Colonic mucosa (tissue), 4 donors: ENCODE data around the gene F7. TPM values are rescaled to one million over a fixed set of nuclear protein-coding genes. Genes with fewer than 3 reads are reported as not detected.

Experiments
- DNase-seq: peaks from one replicate; pipeline ENCODE4 v3.0.0-alpha.2; 2020
- H3K27ac ChIP-seq: fragments of 200-600 bp; one replicate; pipeline ENCODE4 v1.8.0; 2021
- H3K27me3 ChIP-seq: fragments of 200-600 bp; one replicate; pipeline ENCODE4 v1.8.0; 2021
- H3K36me3 ChIP-seq: fragments of 200-600 bp; one replicate; pipeline ENCODE4 v1.8.0; 2021
- H3K4me1 ChIP-seq: fragments of 200-600 bp; one replicate; pipeline ENCODE4 v1.8.0; 2021; ENCODE audit warnings: mild to moderate bottlenecking
- H3K4me3 ChIP-seq: fragments of 200-600 bp; one replicate; pipeline ENCODE4 v1.8.0; 2021
- H3K9ac ChIP-seq, 2 donors: one replicate each; pipeline ENCODE4 v1.7.0; 2013; ENCODE audit warnings: control low read depth in 2 of 2, low read depth in 2 of 2, low read length in 2 of 2
- H3K9me3 ChIP-seq: fragments of 200-600 bp; one replicate; pipeline ENCODE4 v1.8.0; 2021
- intact Hi-C: fragments of 100-400 bp; cut with DNase I; formaldehyde crosslinking; loops from one replicate; pipeline ENCODE4 v1.14.1; 2022
- total RNA-seq, 2 donors: library from RNA; stranded (reverse); fragmentation: NEBNext Ultra II Directional in 1 of 2; extraction: Animal tissue kit (Norgen Biotek cat#: 25700) in 1 of 2; gene quantifications; one replicate each; pipeline ENCODE4 v1.2.1, GENCODE V29; 2021
- TF ChIP-seq, protein P1 (sequence below): fragments of 200-600 bp; IDR thresholded peaks from one replicate; pipeline ENCODE4 v1.8.0; 2022; ENCODE audit warnings: antibody characterized with exemption, mild to moderate bottlenecking
- donor health status: healthy.
- donor health status: DM: no; HTN: no; CAD: no.
- donor health status: DM: no; HTN: no; CAD: no.

Gene F7
- total RNA-seq, 2 donors from 2014 or later: 0.11 to 0.12 TPM

GRCh38 chr13:113148940-113149503 lies 43.4 kb downstream of the F7 start:
- intact Hi-C loops: no loop called here
- TF ChIP-seq, protein P1, sequence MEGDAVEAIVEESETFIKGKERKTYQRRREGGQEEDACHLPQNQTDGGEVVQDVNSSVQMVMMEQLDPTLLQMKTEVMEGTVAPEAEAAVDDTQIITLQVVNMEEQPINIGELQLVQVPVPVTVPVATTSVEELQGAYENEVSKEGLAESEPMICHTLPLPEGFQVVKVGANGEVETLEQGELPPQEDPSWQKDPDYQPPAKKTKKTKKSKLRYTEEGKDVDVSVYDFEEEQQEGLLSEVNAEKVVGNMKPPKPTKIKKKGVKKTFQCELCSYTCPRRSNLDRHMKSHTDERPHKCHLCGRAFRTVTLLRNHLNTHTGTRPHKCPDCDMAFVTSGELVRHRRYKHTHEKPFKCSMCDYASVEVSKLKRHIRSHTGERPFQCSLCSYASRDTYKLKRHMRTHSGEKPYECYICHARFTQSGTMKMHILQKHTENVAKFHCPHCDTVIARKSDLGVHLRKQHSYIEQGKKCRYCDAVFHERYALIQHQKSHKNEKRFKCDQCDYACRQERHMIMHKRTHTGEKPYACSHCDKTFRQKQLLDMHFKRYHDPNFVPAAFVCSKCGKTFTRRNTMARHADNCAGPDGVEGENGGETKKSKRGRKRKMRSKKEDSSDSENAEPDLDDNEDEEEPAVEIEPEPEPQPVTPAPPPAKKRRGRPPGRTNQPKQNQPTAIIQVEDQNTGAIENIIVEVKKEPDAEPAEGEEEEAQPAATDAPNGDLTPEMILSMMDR: no peak
- Histone ChIP-seq H3K27ac (no peak overlapping the region), H3K36me3 (no peaks in the 10 kb centered on the region), H3K4me3 (no peak overlapping the region), H3K4me1 (peaks cover 5% of the 10 kb centered on the region), H3K9ac (no peak overlapping the region), H3K27me3 (no peaks in the 10 kb centered on the region), H3K9me3 (no peaks in the 10 kb centered on the region)
- DNase-seq: no peak

DNA sequence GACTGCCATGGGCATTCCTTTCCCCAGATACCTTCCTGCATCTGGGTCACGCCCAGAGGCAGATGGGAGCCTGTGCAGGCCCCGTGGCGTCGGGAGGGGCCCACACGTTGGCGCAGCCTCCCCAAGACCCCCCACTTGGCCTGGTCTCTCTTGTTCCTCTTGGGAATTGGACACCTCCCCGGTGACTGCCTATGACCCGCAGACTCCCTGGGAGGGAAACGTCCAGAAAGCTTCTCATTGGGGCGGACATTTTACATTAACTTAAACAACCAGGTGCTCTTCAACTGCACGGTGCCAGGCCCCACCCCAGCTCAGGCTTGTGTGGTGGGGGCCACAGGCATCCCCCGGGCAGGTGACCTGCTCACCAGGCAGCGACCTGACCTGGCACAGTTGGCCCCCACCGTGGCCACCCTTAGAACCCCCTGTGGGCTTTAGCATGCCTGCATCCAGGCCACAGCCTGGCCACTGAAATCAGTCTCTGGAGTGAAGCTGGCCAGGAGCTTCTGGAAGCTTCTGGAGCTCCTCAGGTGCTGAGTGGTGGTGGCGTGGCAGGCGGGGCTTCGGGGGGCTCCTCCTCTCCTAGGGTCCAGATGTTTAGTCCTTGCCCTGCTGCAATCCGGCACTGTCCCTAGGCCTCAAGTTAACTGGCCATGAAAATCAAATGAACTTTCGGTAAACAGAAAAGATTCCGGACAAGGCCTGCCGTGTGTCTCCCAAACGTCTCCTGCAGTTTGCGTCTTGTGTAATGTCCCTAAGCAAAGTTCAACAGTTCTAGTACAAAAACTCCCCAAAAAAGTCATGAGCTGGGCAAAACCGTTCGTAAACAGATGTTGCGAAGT lies 44.3 kb downstream of the F7 start:
- no peak overlapping the region for H3K4me3 ChIP-seq
- H3K9ac ChIP-seq: no peak overlapping the region
- no peak for DNase-seq
- no peaks in the 10 kb centered on the region for H3K36me3 ChIP-seq
- TF ChIP-seq, protein P1: no peak
- intact Hi-C loops: no loop called here
- peaks cover 5% of the 10 kb centered on the region for H3K4me1 ChIP-seq
- H3K9me3 ChIP-seq: no peaks in the 10 kb centered on the region
- no peak overlapping the region for H3K27ac ChIP-seq
- H3K27me3 ChIP-seq: no peaks in the 10 kb centered on the region

DNA sequence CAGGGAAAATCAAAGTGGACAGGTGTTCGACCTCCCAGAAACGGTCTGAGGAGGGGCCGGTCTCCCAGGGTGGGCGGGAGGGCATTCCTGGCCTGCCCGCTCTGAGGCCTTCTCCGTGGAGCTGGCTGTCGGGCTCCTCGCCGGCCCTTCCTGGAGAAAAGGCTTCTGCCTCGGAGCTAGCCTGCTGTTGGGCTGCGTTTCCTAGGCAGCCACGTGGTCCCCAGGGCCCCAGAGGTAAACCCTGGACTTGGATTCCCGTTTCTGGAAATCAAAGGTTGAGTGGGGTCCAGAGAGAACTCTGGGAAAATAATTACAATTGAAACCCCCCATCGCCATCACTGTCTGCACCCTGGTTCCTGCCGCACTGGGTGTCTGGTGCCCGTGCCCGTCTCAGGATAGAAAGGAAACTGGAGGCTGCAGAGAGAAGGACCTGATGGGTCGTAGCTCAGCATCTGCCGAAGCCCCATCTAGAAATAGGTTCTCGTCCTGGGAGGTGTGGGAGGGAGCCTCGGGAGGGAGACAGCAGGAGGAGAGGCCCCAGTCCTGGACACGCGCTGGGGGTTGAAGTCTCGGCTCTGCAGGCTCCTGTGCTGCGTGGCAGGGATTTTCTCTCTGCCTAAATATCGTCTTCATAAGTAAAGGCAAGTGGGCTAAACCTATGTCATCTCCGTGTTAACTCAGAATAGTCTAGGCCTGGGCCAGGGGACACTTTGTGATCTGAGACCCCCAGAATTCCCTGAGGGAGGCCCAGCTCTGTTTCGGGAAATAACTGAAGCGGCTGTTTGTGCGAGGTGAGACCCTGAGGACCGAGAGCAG lies 45.2 kb downstream of the F7 start:
- no peak overlapping the region for H3K4me3 ChIP-seq
- no peak overlapping the region for H3K27ac ChIP-seq
- no peaks in the 10 kb centered on the region for H3K9me3 ChIP-seq
- peaks cover 5% of the 10 kb centered on the region for H3K4me1 ChIP-seq
- H3K9ac ChIP-seq: no peak overlapping the region
- no peak for DNase-seq
- intact Hi-C loops: no loop called here
- H3K36me3 ChIP-seq: no peaks in the 10 kb centered on the region
- no peaks in the 10 kb centered on the region for H3K27me3 ChIP-seq
- TF ChIP-seq, protein P1: no peak

DNA sequence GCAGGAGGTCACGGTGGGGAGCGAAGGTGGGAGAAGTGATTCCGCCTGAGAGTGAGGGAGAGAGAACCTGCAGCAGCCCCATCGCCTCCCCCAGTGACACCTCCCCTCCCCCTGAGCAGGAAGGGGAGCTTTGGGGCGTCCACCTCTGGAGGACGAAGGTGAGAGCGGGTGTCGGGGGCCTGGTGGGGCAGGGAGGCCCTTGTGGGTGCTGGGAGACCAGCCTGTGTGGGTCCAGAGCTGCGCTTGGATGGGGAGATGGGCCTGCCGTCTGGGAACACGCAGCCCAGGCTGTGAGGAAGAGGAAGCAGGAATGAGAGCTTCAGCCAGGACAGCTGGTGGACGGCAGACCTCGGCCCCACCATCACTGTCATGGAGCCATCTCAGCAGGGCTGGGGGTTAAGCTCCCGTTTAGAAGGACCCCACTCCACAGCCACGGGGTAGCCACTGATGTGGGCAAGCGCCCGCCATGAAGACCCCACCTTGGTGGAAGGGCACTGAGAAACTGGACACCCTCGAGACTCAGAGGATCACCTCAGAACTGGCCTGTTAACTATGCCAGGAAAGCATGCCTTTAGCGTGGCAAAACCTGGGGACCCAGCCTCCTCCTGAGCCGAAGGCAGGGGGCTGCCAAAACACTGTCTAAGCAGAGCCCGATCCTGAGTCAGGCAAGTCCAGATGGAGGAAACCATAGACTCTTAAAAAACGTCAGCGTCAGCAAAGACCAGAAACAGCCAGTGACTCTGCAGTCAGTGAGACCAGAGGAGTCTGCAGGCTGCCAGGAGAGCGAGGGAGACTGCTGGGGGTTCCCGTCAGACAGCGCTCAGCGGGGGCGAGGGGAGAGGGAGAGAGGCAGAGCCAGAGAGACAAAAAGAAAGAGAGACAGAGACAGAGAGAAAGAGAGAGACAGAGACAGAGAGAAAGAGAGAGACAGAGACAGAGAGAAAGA lies 46.4 kb downstream of the F7 start:
- no peaks in the 10 kb centered on the region for H3K27me3 ChIP-seq
- no peaks in the 10 kb centered on the region for H3K9me3 ChIP-seq
- TF ChIP-seq, protein P1: no peak
- H3K4me3 ChIP-seq: no peak overlapping the region
- H3K9ac ChIP-seq: no peak overlapping the region
- H3K36me3 ChIP-seq: no peaks in the 10 kb centered on the region
- intact Hi-C loops: no loop called here
- no peak for DNase-seq
- no peak overlapping the region for H3K27ac ChIP-seq
- peaks cover 5% of the 10 kb centered on the region for H3K4me1 ChIP-seq

DNA sequence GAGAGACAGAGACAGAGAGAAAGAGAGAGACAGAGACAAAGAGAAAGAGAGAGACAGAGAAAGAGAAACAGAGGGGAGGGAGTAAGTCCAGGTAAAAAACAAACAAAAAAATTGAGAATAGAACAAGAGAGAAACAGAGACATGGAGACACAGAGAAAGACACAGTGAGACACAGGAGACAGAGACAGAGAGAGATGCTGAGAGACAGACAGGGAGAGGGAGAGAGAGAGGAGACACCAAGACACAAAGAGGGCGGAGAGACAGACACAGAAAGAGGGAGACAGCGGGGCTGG lies 47.0 kb downstream of the F7 start:
- no peak for DNase-seq
- Histone ChIP-seq H3K9ac (peak overlapping the region; percentile 51 to 65), H3K27ac (no peak overlapping the region), H3K27me3 (no peaks in the 10 kb centered on the region), H3K9me3 (no peaks in the 10 kb centered on the region), H3K36me3 (no peaks in the 10 kb centered on the region), H3K4me3 (peak overlapping the region; percentile 34), H3K4me1 (peaks cover 5% of the 10 kb centered on the region)
- TF ChIP-seq, protein P1: no peak
- intact Hi-C loops: no loop called here
